ENCODE measurements around the gene KCNK13. TPM values are rescaled to one million over a fixed set of nuclear protein-coding genes. Genes with fewer than 3 reads are reported as not detected.
"Not testable (repeated sequence)": the region's sequence is repeated elsewhere in the genome, so short reads cannot be mapped to it uniquely, and the experiment has no call there.

Gene KCNK13
- polyA plus RNA-seq, 1 of the 3 experiments (the other 2 are of a cell fraction): not detected

- Histone ChIP-seq H3K36me3 (replicated peaks in 1 of 2; ENCODE audit: control insufficient read depth in 1 of 2, insufficient read depth in 2 of 2, low read length in 1 of 2) (peaks cover 19 to 44% of the 10 kb centered on the region in 2 experiments), H3K4me3 (ENCODE audit: low read depth in 2 of 2, low read length in 1 of 2) (no peak overlapping the region), H3K9ac (no peak overlapping the region), H3K27me3 (ENCODE audit: insufficient read depth) (no peaks in the 10 kb centered on the region), H2AFZ (ENCODE audit: low read depth) (no peak overlapping the region), H3K9me2 (no peaks in the 10 kb centered on the region), H3K4me1 (ENCODE audit: control insufficient read depth in 1 of 2, insufficient read depth in 2 of 2, low read depth in 1 of 2, low read length in 1 of 2) (no peaks in the 10 kb centered on the region), H3K9me3 (no peaks in the 10 kb centered on the region), H3K79me2 (ENCODE audit: insufficient read depth) (no peaks in the 10 kb centered on the region), H3F3A (replicated peaks; ENCODE audit: insufficient read depth) (no peaks in the 10 kb centered on the region), H3K4me2 (no peak overlapping the region), H4K20me1 (ENCODE audit: insufficient read depth) (no peaks in the 10 kb centered on the region), H3K27ac (ENCODE audit: low read depth in 2 of 2, low read length in 1 of 2) (no peak overlapping the region)
- no peak for DNase-seq
- POLR2A ChIA-PET: no interaction called here
- CTCF ChIA-PET: no interaction called here
- 86% methylated on average over 7 of the region's 7 CpGs for WGBS (ENCODE audit: low lambda C conversion rate)
- TF ChIP-seq NFIC (IDR thresholded peaks at IDR 0.05; ENCODE audit: borderline replicate concordance) (no peak), MAX (IDR thresholded peaks at IDR 0.05; ENCODE audit: low read depth) (no peak), EP300 (IDR thresholded peaks at IDR 0.05; ENCODE audit: borderline replicate concordance in 1 of 2, low read depth in 1 of 2, low read length in 1 of 2) (no peak), POLR2AphosphoS5 (IDR thresholded peaks at IDR 0.05; ENCODE audit: low read depth, low read length) (no peak), RCOR1 (IDR thresholded peaks at IDR 0.05; ENCODE audit: low read length) (no peak), REST (IDR thresholded peaks at IDR 0.05; ENCODE audit: low read depth, low read length) (no peak)
- TF ChIP-seq, protein P1, sequence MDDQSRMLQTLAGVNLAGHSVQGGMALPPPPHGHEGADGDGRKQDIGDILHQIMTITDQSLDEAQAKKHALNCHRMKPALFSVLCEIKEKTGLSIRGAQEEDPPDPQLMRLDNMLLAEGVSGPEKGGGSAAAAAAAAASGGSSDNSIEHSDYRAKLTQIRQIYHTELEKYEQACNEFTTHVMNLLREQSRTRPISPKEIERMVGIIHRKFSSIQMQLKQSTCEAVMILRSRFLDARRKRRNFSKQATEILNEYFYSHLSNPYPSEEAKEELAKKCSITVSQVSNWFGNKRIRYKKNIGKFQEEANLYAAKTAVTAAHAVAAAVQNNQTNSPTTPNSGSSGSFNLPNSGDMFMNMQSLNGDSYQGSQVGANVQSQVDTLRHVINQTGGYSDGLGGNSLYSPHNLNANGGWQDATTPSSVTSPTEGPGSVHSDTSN (IDR thresholded peaks at IDR 0.05): no peak
Measured at GRCh38 chr14:90023176-90023896, 38.5 kb upstream of the KCNK13 start.

- no peaks in the 10 kb centered on the region for H4K20me1 ChIP-seq (ENCODE audit: insufficient read depth)
- no peaks in the 10 kb centered on the region for H3K9me2 ChIP-seq
- no peak for DNase-seq
- H3F3A ChIP-seq (replicated peaks; ENCODE audit: insufficient read depth): no peaks in the 10 kb centered on the region
- no peaks in the 10 kb centered on the region for H3K27me3 ChIP-seq (ENCODE audit: insufficient read depth)
- H3K9ac ChIP-seq: no peak overlapping the region
- no peak overlapping the region for H2AFZ ChIP-seq (ENCODE audit: low read depth)
- ChIA-PET POLR2A (no interaction called here), CTCF (no interaction called here)
- 83% methylated on average over 2 of the region's 3 CpGs for WGBS (ENCODE audit: low lambda C conversion rate)
- no peak overlapping the region for H3K4me2 ChIP-seq
- H3K4me3 ChIP-seq (ENCODE audit: low read depth in 2 of 2, low read length in 1 of 2): no peak overlapping the region
- no peak overlapping the region for H3K27ac ChIP-seq (ENCODE audit: low read depth in 2 of 2, low read length in 1 of 2)
- no peaks in the 10 kb centered on the region for H3K9me3 ChIP-seq
- H3K4me1 ChIP-seq (ENCODE audit: control insufficient read depth in 1 of 2, insufficient read depth in 2 of 2, low read depth in 1 of 2, low read length in 1 of 2): no peaks in the 10 kb centered on the region
- peaks cover 19 to 36% of the 10 kb centered on the region in 2 experiments for H3K36me3 ChIP-seq (replicated peaks in 1 of 2; ENCODE audit: control insufficient read depth in 1 of 2, insufficient read depth in 2 of 2, low read length in 1 of 2)
- TF ChIP-seq TCF12 (IDR thresholded peaks at IDR 0.05) (no peak), USF1 (IDR thresholded peaks at IDR 0.05; ENCODE audit: borderline replicate concordance, low read depth) (no peak), MXI1 (IDR thresholded peaks at IDR 0.05; ENCODE audit: low read depth, low read length) (no peak), EP300 (IDR thresholded peaks at IDR 0.05; ENCODE audit: borderline replicate concordance in 1 of 2, low read depth in 1 of 2, low read length in 1 of 2) (no peak), RCOR1 (IDR thresholded peaks at IDR 0.05; ENCODE audit: low read length) (no peak), MEF2A (IDR thresholded peaks at IDR 0.05; ENCODE audit: borderline replicate concordance, low read depth) (no peak), GABPA (IDR thresholded peaks at IDR 0.05; ENCODE audit: low read depth) (no peak)
- H3K79me2 ChIP-seq (ENCODE audit: insufficient read depth): no peaks in the 10 kb centered on the region
Measured at GRCh38 chr14:90024910-90025309, 36.9 kb upstream of the KCNK13 start.

DNA sequence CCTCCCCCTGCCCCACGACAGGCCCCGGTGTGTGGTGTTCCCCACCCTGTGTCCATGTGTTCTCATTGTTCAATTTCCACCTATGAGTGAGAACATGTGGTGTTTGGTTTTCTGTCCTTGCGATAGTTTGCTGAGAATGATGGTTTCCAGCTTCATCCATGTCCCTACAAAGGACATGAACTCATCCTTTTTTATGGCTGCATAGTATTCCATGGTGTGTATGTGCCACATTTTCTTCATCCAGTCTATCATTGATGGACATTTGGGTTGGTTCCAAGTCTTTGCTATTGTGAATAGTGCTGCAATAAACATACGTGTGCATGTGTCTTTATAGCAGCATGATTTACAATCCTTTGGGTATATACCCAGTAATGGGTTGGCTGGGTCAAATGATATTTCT lies 35.2 kb upstream of the KCNK13 start:
- H3K27ac ChIP-seq (ENCODE audit: low read depth in 2 of 2, low read length in 1 of 2); POLR2A ChIA-PET; H3K27me3 ChIP-seq (ENCODE audit: insufficient read depth); H2AFZ ChIP-seq (ENCODE audit: low read depth); CTCF ChIA-PET; H4K20me1 ChIP-seq (ENCODE audit: insufficient read depth); H3K9me2 ChIP-seq; H3F3A ChIP-seq (replicated peaks; ENCODE audit: insufficient read depth); H3K9ac ChIP-seq; H3K9me3 ChIP-seq; H3K4me2 ChIP-seq; H3K4me3 ChIP-seq (ENCODE audit: low read depth in 2 of 2, low read length in 1 of 2); DNase-seq; H3K79me2 ChIP-seq (ENCODE audit: insufficient read depth); H3K4me1 ChIP-seq (ENCODE audit: control insufficient read depth in 1 of 2, insufficient read depth in 2 of 2, low read depth in 1 of 2, low read length in 1 of 2): not testable (repeated sequence)
- H3K36me3 ChIP-seq (replicated peaks in 1 of 2; ENCODE audit: control insufficient read depth in 1 of 2, insufficient read depth in 2 of 2, low read length in 1 of 2): peaks cover 12 to 28% of the 10 kb centered on the region in 2 experiments
- WGBS (ENCODE audit: low lambda C conversion rate): 94% methylated on average over 4 of the region's 4 CpGs

All from SK-N-SH (cell line).